CD4-positive, alpha-beta memory T cell (primary cell): ENCODE results near the gene PLEKHA7. TPM values are rescaled to one million over a fixed set of nuclear protein-coding genes. Genes with fewer than 3 reads are reported as not detected.

Experiments
- CTCF ChIA-PET: fragments of 350-600 bp; sonication (Branson Sonifier 250); formaldehyde crosslinking; loops from one replicate; lab custom pipeline; 2021; ENCODE audit warnings: inconsistent platforms; ENCODE audit not compliant: partially characterized antibody; lab: Charles Lee
- POLR2A ChIA-PET: fragments of 350-600 bp; sonication (Branson Sonifier 250); formaldehyde crosslinking; loops from one replicate; lab custom pipeline; 2021; ENCODE audit not compliant: partially characterized antibody; lab: Charles Lee
- DNase-seq, 5 donors: peaks; one replicate each; pipeline versions ENCODE4 v3.0.0 to v3.0.0-alpha.2; 2020 to 2022; ENCODE audit warnings: mixed read lengths in 1 of 5
- H3K27ac ChIP-seq: one replicate; pipeline ENCODE4 v1.7.0; 2013; ENCODE audit warnings: low read depth, low read length
- H3K27me3 ChIP-seq: 2 replicates; pipeline ENCODE4 v1.7.0; 2013; ENCODE audit warnings: mild to moderate bottlenecking, low read length, moderate library complexity; ENCODE audit not compliant: insufficient read depth
- H3K36me3 ChIP-seq: 2 replicates; pipeline ENCODE4 v1.7.0; 2013; ENCODE audit warnings: mild to moderate bottlenecking, low read length, moderate library complexity; ENCODE audit not compliant: insufficient read depth
- H3K4me1 ChIP-seq: 2 replicates; pipeline ENCODE4 v1.7.0; 2013; ENCODE audit warnings: mild to moderate bottlenecking, low read length, moderate library complexity; ENCODE audit not compliant: insufficient read depth
- H3K4me3 ChIP-seq, 2 donors: one replicate each; pipeline ENCODE4 v1.7.0; 2013; ENCODE audit warnings: low read length in 2 of 2, mild to moderate bottlenecking in 1 of 2
- H3K9me3 ChIP-seq, 2 donors: one replicate each; pipeline ENCODE4 v1.7.0; 2013; ENCODE audit warnings: low read length in 2 of 2, control low read depth in 1 of 2; ENCODE audit not compliant: control insufficient read depth in 1 of 2
- H3K27ac Mint-ChIP-seq, 7 donors: one replicate each; pipeline ENCODE4 v1.8.0; 2020 to 2021; ENCODE audit warnings: mixed read lengths in 7 of 7, mild to moderate bottlenecking in 6 of 7, inconsistent platforms in 3 of 7, moderate library complexity in 3 of 7
- H3K27me3 Mint-ChIP-seq, 2 donors: one replicate each; pipeline ENCODE4 v1.8.0; 2020 to 2021; ENCODE audit warnings: mixed read lengths in 2 of 2
- H3K36me3 Mint-ChIP-seq, 2 donors: one replicate each; pipeline ENCODE4 v1.8.0; 2020 to 2021; ENCODE audit warnings: mixed read lengths in 2 of 2, inconsistent platforms in 1 of 2, mild to moderate bottlenecking in 1 of 2
- H3K4me1 Mint-ChIP-seq, 4 donors: one replicate each; pipeline ENCODE4 v1.8.0; 2020 to 2021; ENCODE audit warnings: mixed read lengths in 4 of 4, mild to moderate bottlenecking in 1 of 4
- H3K4me3 Mint-ChIP-seq, 8 donors: one replicate each; pipeline ENCODE4 v1.8.0; 2020 to 2021; ENCODE audit warnings: mixed read lengths in 8 of 8, mild to moderate bottlenecking in 7 of 8, moderate library complexity in 6 of 8, inconsistent platforms in 3 of 8
- H3K9me3 Mint-ChIP-seq, 8 donors: one replicate each; pipeline ENCODE4 v1.8.0; 2020 to 2021; ENCODE audit warnings: mixed read lengths in 8 of 8, mild to moderate bottlenecking in 5 of 8, inconsistent platforms in 3 of 8, moderate library complexity in 1 of 8
- intact Hi-C: fragments of 100-400 bp; cut with micrococcal nuclease; formaldehyde crosslinking; loops from one replicate; pipeline ENCODE4 v1.15.1; 2023
- polyA plus RNA-seq, 2 donors: library from polyadenylated mRNA; unstranded; fragments of 300-500 nt; fragmentation: Illumina TruSeq; gene quantifications; one replicate each; pipeline ENCODE4 v1.2.3, GENCODE V29; 2021
- total RNA-seq, 2 experiments: library from RNA; stranded (reverse); gene quantifications; one replicate each; pipeline ENCODE4 v1.2.3, GENCODE V29; 2021

PLEKHA7 gene
- total and polyA plus RNA-seq, 4 experiments from 2014 or later = 1.6 to 8.3 (median 6.0) TPM

GRCh38 chr11:16933756-16934603, 80.2 kb downstream of the PLEKHA7 start:
- CTCF ChIA-PET = interaction anchor here (1.2 kb wide), 1 partner anchor 129 kb away, joined by 3 read pairs; no protein-coding TSS in a partner anchor
- no peak overlapping the region for H3K4me3 ChIP-seq
- Mint-ChIP-seq H3K36me3 (no peaks in the 10 kb centered on the region), H3K4me1 (peaks cover 0 to 4% (median 1%) of the 10 kb centered on the region in 4 donors), H3K27me3 (peaks cover 3% of the 10 kb centered on the region in 2 donors), H3K4me3 (no peak overlapping the region), H3K9me3 (peaks cover 0 to 1% (median 0%) of the 10 kb centered on the region in 8 donors), H3K27ac (peak overlapping the region in 1 of 7 donors; percentile 37)
- no peaks in the 10 kb centered on the region for H3K27me3 ChIP-seq
- POLR2A ChIA-PET = no interaction called here
- intact Hi-C loops = no loop called here
- no peaks in the 10 kb centered on the region for H3K36me3 ChIP-seq
- H3K4me1 ChIP-seq = no peaks in the 10 kb centered on the region
- H3K27ac ChIP-seq = no peak overlapping the region
- no peaks in the 10 kb centered on the region for H3K9me3 ChIP-seq
- no peak for DNase-seq

- H3K9me3 Mint-ChIP-seq = peaks cover 0 to 1% (median 0%) of the 10 kb centered on the region in 8 donors
- CTCF ChIA-PET = interaction anchor here (1.2 kb wide), 1 partner anchor 130 kb away, joined by 3 read pairs; no protein-coding TSS in a partner anchor
Measured at GRCh38 chr11:16933291-16933690, 80.9 kb downstream of the PLEKHA7 start.

DNA sequence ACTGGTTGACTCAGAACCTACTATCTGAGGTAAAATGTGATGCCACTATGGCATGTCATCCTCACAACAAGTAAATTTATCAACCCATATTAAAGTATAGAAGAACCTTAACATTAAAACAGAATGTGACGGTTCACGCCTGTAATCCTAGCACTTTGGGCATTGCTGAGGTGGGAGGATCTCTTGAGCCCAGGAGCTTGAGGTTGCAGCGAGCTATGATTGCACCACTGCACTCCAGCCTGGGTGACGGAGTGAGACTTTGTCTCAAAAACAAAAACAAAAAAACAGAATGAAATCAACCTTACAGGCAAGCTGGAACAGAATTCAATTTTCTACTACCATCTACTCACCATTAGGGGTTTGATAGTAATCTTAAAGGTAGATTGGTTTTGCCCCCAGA, 86.2 kb downstream of the PLEKHA7 start:
- Histone ChIP-seq H3K4me3 (no peak overlapping the region), H3K9me3 (no peaks in the 10 kb centered on the region), H3K27me3 (peaks cover 20% of the 10 kb centered on the region), H3K4me1 (peaks cover 16% of the 10 kb centered on the region), H3K36me3 (no peaks in the 10 kb centered on the region), H3K27ac (no peak overlapping the region)
- Mint-ChIP-seq H3K9me3 (peaks cover 0 to 1% (median 0%) of the 10 kb centered on the region in 8 donors), H3K36me3 (no peaks in the 10 kb centered on the region), H3K4me3 (no peak overlapping the region), H3K4me1 (peaks cover 4 to 16% (median 7%) of the 10 kb centered on the region in 4 donors), H3K27me3 (peaks cover 22 to 29% of the 10 kb centered on the region in 2 donors), H3K27ac (no peak overlapping the region)
- POLR2A ChIA-PET = no interaction called here
- CTCF ChIA-PET = interaction anchor here (1.0 kb wide), 1 partner anchor 8 kb away, joined by 4 read pairs; no protein-coding TSS in a partner anchor
- DNase-seq = no peak
- intact Hi-C loops = no loop called here

More at GRCh38 chr11:16933291-16933690, 80.9 kb downstream of the PLEKHA7 start:
- Histone ChIP-seq H3K4me3 (no peak overlapping the region), H3K9me3 (no peaks in the 10 kb centered on the region), H3K36me3 (no peaks in the 10 kb centered on the region), H3K27ac (no peak overlapping the region), H3K27me3 (no peaks in the 10 kb centered on the region), H3K4me1 (no peaks in the 10 kb centered on the region)
- Mint-ChIP-seq H3K4me1 (peaks cover 0 to 4% (median 1%) of the 10 kb centered on the region in 4 donors), H3K27me3 (peaks cover 3 to 4% of the 10 kb centered on the region in 2 donors), H3K4me3 (no peak overlapping the region), H3K36me3 (no peaks in the 10 kb centered on the region), H3K27ac (no peak overlapping the region)
- intact Hi-C loops = no loop called here
- POLR2A ChIA-PET = no interaction called here
- DNase-seq = no peak

- CTCF ChIA-PET = no interaction called here
Measured at GRCh38 chr11:16926883-16927626, 87.2 kb downstream of the PLEKHA7 start.

GRCh38 chr11:16925561-16926065, 88.6 kb downstream of the PLEKHA7 start:
- no peak overlapping the region for H3K27ac Mint-ChIP-seq
- no peaks in the 10 kb centered on the region for H3K36me3 Mint-ChIP-seq
- peak in 2 of 5 donors; percentile 6 to 16 for DNase-seq
- Histone ChIP-seq H3K4me1 (peaks cover 16% of the 10 kb centered on the region), H3K4me3 (no peak overlapping the region), H3K9me3 (no peaks in the 10 kb centered on the region), H3K27me3 (peaks cover 20% of the 10 kb centered on the region), H3K36me3 (no peaks in the 10 kb centered on the region), H3K27ac (no peak overlapping the region)
- CTCF ChIA-PET = no interaction called here
- peaks cover 4 to 20% (median 7%) of the 10 kb centered on the region in 4 donors for H3K4me1 Mint-ChIP-seq
- H3K4me3 Mint-ChIP-seq = peak overlapping the region; percentile 56 to 83 (median 76)
- POLR2A ChIA-PET = no interaction called here
- intact Hi-C loops = no loop called here
- H3K9me3 Mint-ChIP-seq = no peaks in the 10 kb centered on the region
- H3K27me3 Mint-ChIP-seq = peaks cover 23 to 35% of the 10 kb centered on the region in 2 donors

More at GRCh38 chr11:16926883-16927626, 87.2 kb downstream of the PLEKHA7 start:
- POLR2A ChIA-PET = no interaction called here
- no peaks in the 10 kb centered on the region for H3K36me3 ChIP-seq
- no peaks in the 10 kb centered on the region for H3K9me3 ChIP-seq
- peaks cover 4 to 20% (median 7%) of the 10 kb centered on the region in 4 donors for H3K4me1 Mint-ChIP-seq
- intact Hi-C loops = no loop called here
- DNase-seq = no peak
- H3K4me3 Mint-ChIP-seq = no peak overlapping the region
- no peak overlapping the region for H3K4me3 ChIP-seq
- no peaks in the 10 kb centered on the region for H3K36me3 Mint-ChIP-seq
- H3K27ac Mint-ChIP-seq = no peak overlapping the region
- peaks cover 24 to 35% of the 10 kb centered on the region in 2 donors for H3K27me3 Mint-ChIP-seq
- peaks cover 20% of the 10 kb centered on the region for H3K27me3 ChIP-seq
- H3K9me3 Mint-ChIP-seq = peaks cover 0 to 1% (median 0%) of the 10 kb centered on the region in 8 donors
- peaks cover 16% of the 10 kb centered on the region for H3K4me1 ChIP-seq
- no peak overlapping the region for H3K27ac ChIP-seq

GRCh38 chr11:16924826-16925560, 89.2 kb downstream of the PLEKHA7 start:
- H3K4me1 Mint-ChIP-seq = peaks cover 4 to 20% (median 7%) of the 10 kb centered on the region in 4 donors
- H3K27me3 Mint-ChIP-seq = peaks cover 23 to 35% of the 10 kb centered on the region in 2 donors
- Histone ChIP-seq H3K27me3 (peaks cover 20% of the 10 kb centered on the region), H3K9me3 (no peaks in the 10 kb centered on the region), H3K36me3 (no peaks in the 10 kb centered on the region), H3K27ac (no peak overlapping the region), H3K4me1 (peaks cover 16% of the 10 kb centered on the region), H3K4me3 (no peak overlapping the region)
- DNase-seq = no peak
- ChIA-PET POLR2A (no interaction called here), CTCF (no interaction called here)
- intact Hi-C loops = no loop called here
- H3K4me3 Mint-ChIP-seq = peak overlapping the region in 7 of 8 donors; percentile 31 to 67 (median 61)
- H3K36me3 Mint-ChIP-seq = no peaks in the 10 kb centered on the region
- H3K9me3 Mint-ChIP-seq = no peaks in the 10 kb centered on the region
- H3K27ac Mint-ChIP-seq = no peak overlapping the region
